ENCODE results near the gene KIF13A. TPM values are rescaled to one million over a fixed set of nuclear protein-coding genes. Genes with fewer than 3 reads are reported as not detected.

Gene KIF13A
- total and polyA plus RNA-seq, 4 donors = 4.3 to 28.1 (median 10.6) TPM

GRCh38 chr6:18004256-18004985 is 17.0 kb upstream of the KIF13A start:
- TF ChIP-seq HNF4G (IDR thresholded peaks at IDR 0.05) (no peak), FOXA1 (IDR thresholded peaks at IDR 0.05) (no peak), REST (IDR thresholded peaks at IDR 0.05) (no peak), TAF1 (conservative IDR thresholded peaks at IDR 0.05) (no peak), ATF3 (IDR thresholded peaks at IDR 0.05) (no peak), ZBTB33 (IDR thresholded peaks at IDR 0.05) (no peak), SP1 (IDR thresholded peaks at IDR 0.05) (no peak), YY1 (IDR thresholded peaks at IDR 0.05) (no peak), JUND (IDR thresholded peaks at IDR 0.05) (no peak), NR2F2 (IDR thresholded peaks at IDR 0.05) (no peak), HNF4A (conservative IDR thresholded peaks at IDR 0.05) (no peak), GABPA (IDR thresholded peaks at IDR 0.05 in 1 of 2, conservative IDR thresholded peaks at IDR 0.05 in 1 of 2) (no peak), MAX (IDR thresholded peaks at IDR 0.05) (no peak), RAD21 (IDR thresholded peaks at IDR 0.05) (no peak), EGR1 (IDR thresholded peaks at IDR 0.05; ENCODE audit: low read depth in 2 of 2) (no peak), RXRA (IDR thresholded peaks at IDR 0.05) (no peak), FOXA2 (IDR thresholded peaks at IDR 0.05) (no peak)
- TF ChIP-seq, protein P1, sequence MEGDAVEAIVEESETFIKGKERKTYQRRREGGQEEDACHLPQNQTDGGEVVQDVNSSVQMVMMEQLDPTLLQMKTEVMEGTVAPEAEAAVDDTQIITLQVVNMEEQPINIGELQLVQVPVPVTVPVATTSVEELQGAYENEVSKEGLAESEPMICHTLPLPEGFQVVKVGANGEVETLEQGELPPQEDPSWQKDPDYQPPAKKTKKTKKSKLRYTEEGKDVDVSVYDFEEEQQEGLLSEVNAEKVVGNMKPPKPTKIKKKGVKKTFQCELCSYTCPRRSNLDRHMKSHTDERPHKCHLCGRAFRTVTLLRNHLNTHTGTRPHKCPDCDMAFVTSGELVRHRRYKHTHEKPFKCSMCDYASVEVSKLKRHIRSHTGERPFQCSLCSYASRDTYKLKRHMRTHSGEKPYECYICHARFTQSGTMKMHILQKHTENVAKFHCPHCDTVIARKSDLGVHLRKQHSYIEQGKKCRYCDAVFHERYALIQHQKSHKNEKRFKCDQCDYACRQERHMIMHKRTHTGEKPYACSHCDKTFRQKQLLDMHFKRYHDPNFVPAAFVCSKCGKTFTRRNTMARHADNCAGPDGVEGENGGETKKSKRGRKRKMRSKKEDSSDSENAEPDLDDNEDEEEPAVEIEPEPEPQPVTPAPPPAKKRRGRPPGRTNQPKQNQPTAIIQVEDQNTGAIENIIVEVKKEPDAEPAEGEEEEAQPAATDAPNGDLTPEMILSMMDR (IDR thresholded peaks at IDR 0.05; ENCODE audit: low read depth, low read length, missing input control) = no peak
- Histone ChIP-seq H3K27me3 (ENCODE audit: control insufficient read depth in 4 of 4, insufficient read depth in 4 of 4, low read length in 3 of 4) (no peaks in the 10 kb centered on the region), H3K36me3 (ENCODE audit: control insufficient read depth in 4 of 4, insufficient read depth in 3 of 4, low read depth in 1 of 4, low read length in 3 of 4) (no peaks in the 10 kb centered on the region), H3K4me3 (ENCODE audit: low read depth in 1 of 3, low read length in 3 of 3) (no peak overlapping the region), H3K27ac (ENCODE audit: low read depth in 1 of 2, low read length in 2 of 2) (no peak overlapping the region), H3K9me3 (ENCODE audit: control insufficient read depth in 4 of 4, low read length in 3 of 4) (no peaks in the 10 kb centered on the region), H3K9ac (ENCODE audit: low read depth in 1 of 2, low read length in 2 of 2) (no peak overlapping the region), H3K4me1 (ENCODE audit: control insufficient read depth in 4 of 4, insufficient read depth in 4 of 4, low read length in 3 of 4) (no peaks in the 10 kb centered on the region)
- no peak for DNase-seq (ENCODE audit: low spot score)
- 91% methylated on average over 10 of the region's 10 CpGs for WGBS
